Activated naive CD4-positive, alpha-beta T cell treated with anti-CD3 and anti-CD28 coated beads for 36 hours (primary cell): ENCODE results near the gene APOBEC2. TPM values are rescaled to one million over a fixed set of nuclear protein-coding genes. Genes with fewer than 3 reads are reported as not detected.

ENCODE experiments used
- CTCF ChIA-PET: fragments of 350-600 bp; sonication (Branson Sonifier 250); formaldehyde crosslinking; loops from one replicate; lab custom pipeline; 2021; ENCODE audit warnings: antibody characterized with exemption; lab: Charles Lee
- DNase-seq: peaks from one replicate; pipeline ENCODE4 v3.0.0-alpha.2; 2020
- H3K27ac Mint-ChIP-seq: one replicate; pipeline ENCODE4 v1.8.0; 2021; ENCODE audit warnings: mild to moderate bottlenecking, mixed read lengths
- H3K27me3 Mint-ChIP-seq: one replicate; pipeline ENCODE4 v1.8.0; 2021; ENCODE audit warnings: low read depth, mixed read lengths
- H3K36me3 Mint-ChIP-seq: one replicate; pipeline ENCODE4 v1.8.0; 2021; ENCODE audit warnings: low read depth, mixed read lengths
- H3K4me1 Mint-ChIP-seq: one replicate; pipeline ENCODE4 v1.8.0; 2021; ENCODE audit warnings: low read depth, mixed read lengths
- H3K4me3 Mint-ChIP-seq: one replicate; pipeline ENCODE4 v1.8.0; 2021; ENCODE audit warnings: mild to moderate bottlenecking, moderate library complexity, mixed read lengths
- H3K9me3 Mint-ChIP-seq: one replicate; pipeline ENCODE4 v1.8.0; 2021; ENCODE audit warnings: mixed read lengths
- intact Hi-C: fragments of 100-400 bp; cut with micrococcal nuclease; formaldehyde crosslinking; loops from one replicate; pipeline ENCODE4 v1.15.1; 2023
- total RNA-seq, 2 experiments: library from RNA; stranded (reverse); gene quantifications; one replicate each; pipeline ENCODE4 v1.2.3, GENCODE V29; 2021

The APOBEC2 gene
- total RNA-seq, 2 experiments from 2014 or later, result not detected

GRCh38 chr6:41049955-41050354, 3.0 kb upstream of the APOBEC2 start:
- intact Hi-C loops, result no loop called here
- DNase-seq, result no peak
- Mint-ChIP-seq H3K27me3 (no peaks in the 10 kb centered on the region), H3K4me3 (no peak overlapping the region), H3K27ac (no peak overlapping the region), H3K9me3 (no peaks in the 10 kb centered on the region), H3K4me1 (peaks cover 16% of the 10 kb centered on the region), H3K36me3 (peaks cover 3% of the 10 kb centered on the region)
- CTCF ChIA-PET, result interaction anchor here (2.0 kb wide), 1 partner anchor 11 kb away, joined by 11 read pairs; the partner anchor contains the start of gene UNC5CL

- H3K27me3 Mint-ChIP-seq, result no peaks in the 10 kb centered on the region
- intact Hi-C loops, result no loop called here
- no peaks in the 10 kb centered on the region for H3K9me3 Mint-ChIP-seq
- no peak overlapping the region for H3K4me3 Mint-ChIP-seq
- H3K27ac Mint-ChIP-seq, result no peak overlapping the region
- H3K4me1 Mint-ChIP-seq, result peaks cover 16% of the 10 kb centered on the region
- CTCF ChIA-PET, result interaction anchor here (2.4 kb wide), 1 partner anchor 23 kb away, joined by 8 read pairs; no protein-coding TSS in a partner anchor
- peaks cover 4% of the 10 kb centered on the region for H3K36me3 Mint-ChIP-seq
- DNase-seq, result no peak
Observed at GRCh38 chr6:41050536-41050935, 2.5 kb upstream of the APOBEC2 start.

DNA sequence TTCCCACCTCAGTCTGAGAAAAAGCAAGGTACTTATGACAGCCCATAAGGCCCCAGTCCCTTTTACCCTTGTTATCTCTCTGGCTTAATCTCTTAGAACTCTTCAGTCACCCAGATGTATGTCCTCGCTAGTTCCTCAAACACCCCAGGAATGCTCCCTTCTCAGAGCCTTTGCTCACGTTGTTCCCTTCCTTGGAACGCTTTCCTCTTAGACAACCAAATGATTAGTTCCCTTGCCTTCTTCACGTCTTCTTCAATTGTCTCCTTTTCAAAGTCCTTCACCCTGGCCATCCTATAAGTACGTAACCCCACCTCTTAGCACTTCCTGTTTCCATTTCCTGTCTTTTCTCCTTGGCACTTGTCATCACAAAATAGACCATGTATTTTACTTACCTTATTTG, 1.1 kb upstream of the APOBEC2 start:
- intact Hi-C loops, result no loop called here
- CTCF ChIA-PET, result interaction anchor here (2.4 kb wide), 2 partner anchors 16 to 24 kb away, joined by 8 to 10 read pairs; no protein-coding TSS in a partner anchor
- Mint-ChIP-seq H3K27ac (no peak overlapping the region), H3K4me1 (peaks cover 16% of the 10 kb centered on the region), H3K9me3 (no peaks in the 10 kb centered on the region), H3K27me3 (no peaks in the 10 kb centered on the region), H3K36me3 (peaks cover 7% of the 10 kb centered on the region), H3K4me3 (no peak overlapping the region)
- no peak for DNase-seq

DNA sequence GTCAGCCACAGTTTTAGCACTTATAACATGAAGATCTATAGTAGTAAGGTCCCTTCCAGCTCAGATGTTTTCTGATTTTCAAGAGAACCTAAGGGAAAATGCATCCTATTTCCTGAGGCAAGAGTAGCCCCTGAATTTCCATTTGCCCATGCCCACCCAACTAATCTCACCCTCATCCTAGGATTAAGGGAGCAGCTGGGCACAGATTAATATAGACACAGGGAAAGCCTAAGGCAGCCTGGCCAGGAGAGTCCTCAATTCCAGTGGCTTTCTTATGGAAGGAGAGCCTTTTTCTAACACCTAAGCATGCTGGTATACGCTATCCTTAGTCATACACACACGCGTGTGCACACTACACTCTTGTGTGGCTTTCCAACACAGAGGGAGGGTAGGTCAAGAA, 1.5 kb downstream of the APOBEC2 start:
- H3K27me3 Mint-ChIP-seq, result no peaks in the 10 kb centered on the region
- H3K9me3 Mint-ChIP-seq, result no peaks in the 10 kb centered on the region
- H3K4me3 Mint-ChIP-seq, result no peak overlapping the region
- no peak for DNase-seq
- no peak overlapping the region for H3K27ac Mint-ChIP-seq
- CTCF ChIA-PET, result interaction anchor here (1.7 to 3.0 kb wide), 3 partner anchors 15 to 128 kb away, joined by 5 to 17 read pairs (median 12); partner anchors contain the start of gene UNC5CL
- H3K4me1 Mint-ChIP-seq, result peaks cover 16% of the 10 kb centered on the region
- intact Hi-C loops, result no loop called here
- H3K36me3 Mint-ChIP-seq, result peaks cover 7% of the 10 kb centered on the region

DNA sequence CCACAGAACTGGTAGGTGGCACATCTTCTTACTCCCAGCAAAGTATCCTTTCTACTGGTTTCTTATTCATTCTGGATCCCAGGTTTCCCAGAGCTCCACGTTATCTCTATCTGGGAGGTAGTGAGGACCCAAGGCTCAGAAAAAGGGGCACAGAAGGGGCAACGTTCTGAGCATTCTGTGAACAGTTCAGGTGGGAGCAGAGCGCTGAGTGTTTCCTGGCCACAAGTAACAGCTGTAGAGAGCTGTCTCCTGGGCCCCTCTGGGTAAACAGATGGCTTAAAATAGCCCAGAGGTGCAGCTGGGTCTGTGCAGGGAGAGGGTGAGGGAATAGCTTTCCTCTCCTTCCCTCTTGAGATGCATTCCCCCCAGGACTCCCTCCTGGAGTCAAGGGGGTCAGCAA, 2.1 kb downstream of the APOBEC2 start:
- Mint-ChIP-seq H3K36me3 (peaks cover 10% of the 10 kb centered on the region), H3K9me3 (no peaks in the 10 kb centered on the region), H3K4me3 (no peak overlapping the region), H3K27me3 (no peaks in the 10 kb centered on the region), H3K4me1 (peaks cover 16% of the 10 kb centered on the region), H3K27ac (no peak overlapping the region)
- intact Hi-C loops, result no loop called here
- CTCF ChIA-PET, result interaction anchor here (2.5 to 3.0 kb wide), 3 partner anchors 13 to 26 kb away, joined by 12 to 17 read pairs (median 12); partner anchors contain the start of gene UNC5CL
- no peak for DNase-seq

GRCh38 chr6:41056768-41057490, 3.9 kb downstream of the APOBEC2 start:
- H3K36me3 Mint-ChIP-seq, result peaks cover 8% of the 10 kb centered on the region
- CTCF ChIA-PET, result interaction anchor here (0.7 to 2.5 kb wide), 8 partner anchors 9 to 261 kb away, joined by 3 to 12 read pairs (median 4); partner anchors contain the start of gene UNC5CL

DNA sequence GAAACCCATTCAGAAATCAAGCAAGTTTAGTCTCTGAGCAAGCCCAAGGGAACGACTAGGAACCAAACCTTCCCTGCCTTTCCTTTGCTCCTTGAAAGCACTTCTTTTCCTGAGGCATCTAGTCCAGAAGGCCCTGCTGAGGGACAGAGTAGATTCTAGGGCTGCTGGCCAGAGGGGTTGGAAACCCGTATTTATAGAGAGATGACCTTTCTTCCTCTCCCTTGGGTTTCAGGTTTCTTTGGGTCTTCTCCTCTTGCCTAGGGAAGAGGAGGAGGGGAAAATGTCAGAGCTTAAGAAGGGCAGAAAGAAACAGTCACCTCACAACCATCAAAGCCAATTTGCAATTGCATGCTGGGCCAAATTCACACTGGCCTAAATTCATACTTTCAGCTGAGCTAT, 5.8 kb downstream of the APOBEC2 start:
- H3K27me3 Mint-ChIP-seq, result no peaks in the 10 kb centered on the region
- H3K27ac Mint-ChIP-seq, result no peak overlapping the region
- CTCF ChIA-PET, result interaction anchor here (0.7 to 1.1 kb wide), 4 partner anchors 9 to 310 kb away, joined by 3 to 6 read pairs (median 4); partner anchors contain the start of gene UNC5CL
- H3K36me3 Mint-ChIP-seq, result peaks cover 12% of the 10 kb centered on the region
- intact Hi-C loops, result no loop called here
- DNase-seq, result no peak
- H3K4me1 Mint-ChIP-seq, result peaks cover 1% of the 10 kb centered on the region
- no peaks in the 10 kb centered on the region for H3K9me3 Mint-ChIP-seq
- no peak overlapping the region for H3K4me3 Mint-ChIP-seq

More at GRCh38 chr6:41056768-41057490, 3.9 kb downstream of the APOBEC2 start:
- H3K4me3 Mint-ChIP-seq, result no peak overlapping the region
- H3K4me1 Mint-ChIP-seq, result peaks cover 11% of the 10 kb centered on the region
- no peak for DNase-seq
- no peaks in the 10 kb centered on the region for H3K27me3 Mint-ChIP-seq
- no peaks in the 10 kb centered on the region for H3K9me3 Mint-ChIP-seq
- intact Hi-C loops, result no loop called here
- no peak overlapping the region for H3K27ac Mint-ChIP-seq

DNA sequence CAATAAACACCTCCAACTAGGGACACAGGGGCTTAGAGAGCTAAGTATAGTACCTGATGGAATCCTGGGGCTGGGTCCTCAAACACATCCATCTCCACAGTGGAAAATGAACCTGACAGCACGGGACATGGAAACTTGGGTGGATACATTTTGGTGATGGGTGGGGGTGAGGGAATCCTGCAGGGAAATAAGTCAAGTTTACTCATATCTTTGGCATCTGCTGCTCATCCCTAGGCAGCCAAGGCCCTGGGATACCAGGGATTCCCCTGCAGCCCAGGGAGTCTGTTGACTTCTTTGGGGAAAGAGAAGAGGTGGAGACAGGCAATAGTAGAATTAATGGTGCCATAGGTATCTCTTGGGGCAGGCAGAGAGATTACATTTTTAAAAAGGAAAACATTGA, 6.6 kb downstream of the APOBEC2 start:
- Mint-ChIP-seq H3K4me3 (no peak overlapping the region), H3K27ac (no peak overlapping the region), H3K27me3 (no peaks in the 10 kb centered on the region), H3K4me1 (peaks cover 5% of the 10 kb centered on the region), H3K9me3 (no peaks in the 10 kb centered on the region), H3K36me3 (peaks cover 13% of the 10 kb centered on the region)
- no peak for DNase-seq
- intact Hi-C loops, result no loop called here
- CTCF ChIA-PET, result interaction anchor here (0.9 to 1.1 kb wide), 3 partner anchors 8 to 247 kb away, joined by 3 to 6 read pairs (median 3); no protein-coding TSS in a partner anchor

- DNase-seq, result no peak
- Mint-ChIP-seq H3K36me3 (peaks cover 18% of the 10 kb centered on the region), H3K4me3 (no peak overlapping the region), H3K4me1 (peaks cover 5% of the 10 kb centered on the region), H3K9me3 (no peaks in the 10 kb centered on the region), H3K27ac (no peak overlapping the region), H3K27me3 (no peaks in the 10 kb centered on the region)
- CTCF ChIA-PET, result interaction anchor here (0.6 kb wide), 1 partner anchor 33 kb away, joined by 4 read pairs; no protein-coding TSS in a partner anchor
- intact Hi-C loops, result no loop called here
Observed at GRCh38 chr6:41061196-41061726, 8.3 kb downstream of the APOBEC2 start.

GRCh38 chr6:41062056-41062455, 9.1 kb downstream of the APOBEC2 start:
- H3K4me3 Mint-ChIP-seq, result no peak overlapping the region
- CTCF ChIA-PET, result no interaction called here
- peaks cover 11% of the 10 kb centered on the region for H3K4me1 Mint-ChIP-seq
- no peak for DNase-seq
- no peaks in the 10 kb centered on the region for H3K27me3 Mint-ChIP-seq
- no peaks in the 10 kb centered on the region for H3K9me3 Mint-ChIP-seq
- peaks cover 25% of the 10 kb centered on the region for H3K36me3 Mint-ChIP-seq
- no peak overlapping the region for H3K27ac Mint-ChIP-seq
- intact Hi-C loops, result no loop called here

DNA sequence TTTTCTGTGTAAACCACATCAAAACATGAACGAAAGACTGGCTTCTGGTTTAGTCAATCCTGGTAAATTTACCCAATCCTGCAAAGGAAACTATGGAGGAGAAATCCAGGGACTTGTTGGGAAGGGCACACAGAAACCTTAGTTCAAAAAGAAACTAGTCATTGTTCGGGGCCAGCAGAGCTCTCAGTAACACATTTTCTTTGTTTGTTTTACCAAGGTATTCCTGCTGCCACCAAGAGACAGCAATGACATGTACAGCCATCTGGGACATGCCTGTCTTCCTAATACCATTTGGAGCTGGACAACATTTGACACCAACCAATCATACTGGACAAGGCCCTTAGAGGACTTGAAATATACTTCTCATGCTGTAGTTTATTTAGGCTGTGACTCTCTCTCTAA, 10.9 kb downstream of the APOBEC2 start:
- intact Hi-C loops, result no loop called here
- H3K9me3 Mint-ChIP-seq, result no peaks in the 10 kb centered on the region
- H3K27ac Mint-ChIP-seq, result no peak overlapping the region
- DNase-seq, result no peak
- H3K27me3 Mint-ChIP-seq, result no peaks in the 10 kb centered on the region
- peaks cover 20% of the 10 kb centered on the region for H3K4me1 Mint-ChIP-seq
- CTCF ChIA-PET, result interaction anchor here (0.7 kb wide), 2 partner anchors 12 to 134 kb away, joined by 3 to 5 read pairs; no protein-coding TSS in a partner anchor
- no peak overlapping the region for H3K4me3 Mint-ChIP-seq
- H3K36me3 Mint-ChIP-seq, result peaks cover 37% of the 10 kb centered on the region

- Mint-ChIP-seq H3K27me3 (no peaks in the 10 kb centered on the region), H3K36me3 (peaks cover 37% of the 10 kb centered on the region), H3K4me3 (no peak overlapping the region), H3K27ac (no peak overlapping the region), H3K4me1 (peaks cover 26% of the 10 kb centered on the region), H3K9me3 (no peaks in the 10 kb centered on the region)
- intact Hi-C loops, result no loop called here
- DNase-seq, result no peak
- CTCF ChIA-PET, result interaction anchor here (0.6 kb wide), 1 partner anchor 211 kb away, joined by 4 read pairs; no protein-coding TSS in a partner anchor
Observed at GRCh38 chr6:41064841-41065240, 11.8 kb downstream of the APOBEC2 start.
